Mammary epithelial cell (primary cell): ENCODE results near the gene C16orf87.

ENCODE experiments used
- EZH2 ChIP-seq: IDR thresholded peaks from 2 replicates; pipeline ENCODE4 v1.6.1; 2012; ENCODE audit warnings: low read length, inconsistent platforms, borderline replicate concordance
- TF ChIP-seq, protein P1 (sequence below), 2 donors: IDR thresholded peaks in 1 of 2; conservative IDR thresholded peaks in 1 of 2; 2 replicates each; pipeline ENCODE4 v1.5.1; 2011 to 2012; ENCODE audit warnings: inconsistent platforms in 2 of 2, low read length in 2 of 2, mild to moderate bottlenecking in 2 of 2, control low read depth in 1 of 2, low read depth in 1 of 2; ENCODE audit not compliant: insufficient read depth in 1 of 2; ENCODE audit errors: extremely low read depth in 1 of 2

DNA sequence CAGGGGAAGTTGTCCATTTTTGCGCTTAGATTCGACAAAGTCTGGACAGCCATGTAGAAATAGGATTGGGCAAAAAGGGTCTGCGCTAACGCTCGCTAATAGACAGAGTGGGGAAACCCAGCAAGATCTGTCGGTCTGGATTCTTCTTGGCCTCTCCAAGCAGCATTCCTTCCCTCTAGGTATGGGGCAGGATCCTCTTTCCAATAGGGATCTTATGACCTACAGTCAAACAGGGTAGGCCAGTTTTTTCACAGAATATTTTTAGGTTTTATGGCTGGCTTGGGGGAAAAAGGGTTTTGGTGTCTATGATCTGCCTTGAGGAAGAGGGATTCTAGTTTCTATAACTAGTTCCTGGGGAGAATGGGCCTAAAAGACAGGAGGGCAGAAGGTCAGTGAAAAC lies 27.2 kb upstream of the C16orf87 start:
- TF ChIP-seq, protein P1, sequence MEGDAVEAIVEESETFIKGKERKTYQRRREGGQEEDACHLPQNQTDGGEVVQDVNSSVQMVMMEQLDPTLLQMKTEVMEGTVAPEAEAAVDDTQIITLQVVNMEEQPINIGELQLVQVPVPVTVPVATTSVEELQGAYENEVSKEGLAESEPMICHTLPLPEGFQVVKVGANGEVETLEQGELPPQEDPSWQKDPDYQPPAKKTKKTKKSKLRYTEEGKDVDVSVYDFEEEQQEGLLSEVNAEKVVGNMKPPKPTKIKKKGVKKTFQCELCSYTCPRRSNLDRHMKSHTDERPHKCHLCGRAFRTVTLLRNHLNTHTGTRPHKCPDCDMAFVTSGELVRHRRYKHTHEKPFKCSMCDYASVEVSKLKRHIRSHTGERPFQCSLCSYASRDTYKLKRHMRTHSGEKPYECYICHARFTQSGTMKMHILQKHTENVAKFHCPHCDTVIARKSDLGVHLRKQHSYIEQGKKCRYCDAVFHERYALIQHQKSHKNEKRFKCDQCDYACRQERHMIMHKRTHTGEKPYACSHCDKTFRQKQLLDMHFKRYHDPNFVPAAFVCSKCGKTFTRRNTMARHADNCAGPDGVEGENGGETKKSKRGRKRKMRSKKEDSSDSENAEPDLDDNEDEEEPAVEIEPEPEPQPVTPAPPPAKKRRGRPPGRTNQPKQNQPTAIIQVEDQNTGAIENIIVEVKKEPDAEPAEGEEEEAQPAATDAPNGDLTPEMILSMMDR (conservative IDR thresholded peaks at IDR 0.05 in 1 of 2, IDR thresholded peaks at IDR 0.05 in 1 of 2; ENCODE audit: extremely low read depth in 1 of 2, insufficient read depth in 1 of 2, low read depth in 1 of 2, low read length in 2 of 2): no peak
- no peak for TF ChIP-seq EZH2
